GM06990 (cell line): ENCODE data around the gene PSME2.
A peak's percentile ranks its signal among the peaks of the same experiment; 100 is the strongest.

Experiments
- DNase-seq: peaks from one replicate; pipeline ENCODE4 v3.0.0-alpha.2; 2011; ENCODE audit not compliant: insufficient read length; ENCODE audit errors: extremely low read depth
- H3K27me3 ChIP-seq: replicated peaks from 2 replicates; pipeline ENCODE4 v1.6.0; 2011; ENCODE audit warnings: low read length; ENCODE audit not compliant: control insufficient read depth, insufficient read depth
- H3K36me3 ChIP-seq: 2 replicates; pipeline ENCODE4 v1.5.1; 2011; ENCODE audit warnings: low read length; ENCODE audit not compliant: control insufficient read depth, insufficient read depth
- H3K4me3 ChIP-seq: replicated peaks from 2 replicates; pipeline ENCODE4 v1.5.1; 2011; ENCODE audit warnings: low read depth, mild to moderate bottlenecking, control low read depth, low read length
- TF ChIP-seq, protein P1 (sequence below): IDR thresholded peaks from 2 replicates; pipeline ENCODE4 v1.5.1; 2011; ENCODE audit warnings: low read length, control low read depth, mild to moderate bottlenecking, inconsistent platforms; ENCODE audit not compliant: insufficient read depth, poor library complexity, severe bottlenecking

PSME2 gene

DNA sequence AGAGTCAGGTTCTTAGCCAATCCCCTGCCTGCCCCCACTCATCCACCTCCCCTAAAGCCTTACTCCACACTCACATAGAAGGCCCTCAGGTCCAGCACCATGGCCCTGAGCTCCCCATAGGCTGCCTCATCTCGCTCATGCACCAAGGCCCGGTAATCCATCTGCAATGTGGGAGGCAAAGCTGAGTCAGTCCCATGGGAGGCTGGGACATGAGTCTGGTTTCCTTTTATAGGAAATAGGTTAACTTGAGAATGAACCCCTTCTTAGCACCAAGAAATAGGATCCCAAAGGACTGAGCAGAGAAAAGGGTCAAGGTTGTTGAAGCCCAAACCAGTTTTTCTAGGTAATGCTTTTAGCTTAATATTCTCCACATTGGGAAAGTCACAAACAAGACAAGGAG is 2.9 kb downstream of the PSME2 start:
- Histone ChIP-seq H3K4me3 (no peak overlapping the region), H3K36me3 (peaks cover 18% of the 10 kb centered on the region), H3K27me3 (no peaks in the 10 kb centered on the region)
- TF ChIP-seq, protein P1, sequence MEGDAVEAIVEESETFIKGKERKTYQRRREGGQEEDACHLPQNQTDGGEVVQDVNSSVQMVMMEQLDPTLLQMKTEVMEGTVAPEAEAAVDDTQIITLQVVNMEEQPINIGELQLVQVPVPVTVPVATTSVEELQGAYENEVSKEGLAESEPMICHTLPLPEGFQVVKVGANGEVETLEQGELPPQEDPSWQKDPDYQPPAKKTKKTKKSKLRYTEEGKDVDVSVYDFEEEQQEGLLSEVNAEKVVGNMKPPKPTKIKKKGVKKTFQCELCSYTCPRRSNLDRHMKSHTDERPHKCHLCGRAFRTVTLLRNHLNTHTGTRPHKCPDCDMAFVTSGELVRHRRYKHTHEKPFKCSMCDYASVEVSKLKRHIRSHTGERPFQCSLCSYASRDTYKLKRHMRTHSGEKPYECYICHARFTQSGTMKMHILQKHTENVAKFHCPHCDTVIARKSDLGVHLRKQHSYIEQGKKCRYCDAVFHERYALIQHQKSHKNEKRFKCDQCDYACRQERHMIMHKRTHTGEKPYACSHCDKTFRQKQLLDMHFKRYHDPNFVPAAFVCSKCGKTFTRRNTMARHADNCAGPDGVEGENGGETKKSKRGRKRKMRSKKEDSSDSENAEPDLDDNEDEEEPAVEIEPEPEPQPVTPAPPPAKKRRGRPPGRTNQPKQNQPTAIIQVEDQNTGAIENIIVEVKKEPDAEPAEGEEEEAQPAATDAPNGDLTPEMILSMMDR = no peak
- DNase-seq = no peak

DNA sequence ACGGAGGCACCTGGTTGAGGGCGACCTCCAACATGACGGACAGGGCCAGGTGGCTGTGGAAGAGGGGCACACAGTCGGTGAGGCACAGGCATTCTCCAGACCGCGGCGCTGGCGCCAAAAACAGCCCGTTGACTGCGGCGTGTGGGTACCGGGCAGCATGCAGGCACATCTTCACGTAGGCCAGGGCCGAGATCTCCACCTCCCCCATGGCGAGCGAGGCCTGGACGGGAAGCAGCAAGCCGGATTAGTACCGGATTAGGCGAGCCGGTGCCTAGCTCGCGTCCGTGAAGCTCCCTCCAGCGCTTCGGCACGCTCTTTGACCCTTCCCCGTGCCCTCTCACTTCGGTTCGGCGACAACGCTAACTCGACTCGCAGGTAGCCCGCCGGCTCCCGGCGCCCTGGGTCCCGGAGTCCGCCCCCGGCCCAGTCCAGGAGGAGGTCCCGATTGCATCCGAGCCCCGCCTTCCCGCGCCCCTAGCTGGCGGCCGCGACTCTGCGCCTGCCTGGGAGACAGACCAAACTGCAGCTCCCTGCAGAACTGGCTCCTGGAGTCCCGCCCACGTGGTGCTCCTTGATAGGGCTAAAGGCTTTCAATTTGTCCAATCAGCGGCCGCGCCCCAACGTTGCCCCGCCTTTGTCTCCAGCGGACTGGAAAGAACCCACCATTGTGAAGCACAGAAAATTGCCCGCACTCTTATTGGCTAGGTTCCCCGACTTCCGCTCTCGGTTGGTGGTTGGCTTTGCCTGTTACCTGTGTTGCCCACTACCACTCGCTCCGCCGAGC is 5.1 kb downstream of the PSME2 start, which contains the start of gene EMC9:
Gene EMC9, minus strand, starts transcription at position 495 of the 784 bp plus-strand sequence. Its CDS starts 287 bp downstream, at position 208.
- Histone ChIP-seq H3K4me3 (peak within 1 kb of the TSS; percentile 74), H3K36me3 (peaks cover 28% of the 10 kb centered on the region), H3K27me3 (no peaks in the 10 kb centered on the region)
- peak; percentile 99 for DNase-seq
- TF ChIP-seq, protein P1 = peak; percentile 7

DNA sequence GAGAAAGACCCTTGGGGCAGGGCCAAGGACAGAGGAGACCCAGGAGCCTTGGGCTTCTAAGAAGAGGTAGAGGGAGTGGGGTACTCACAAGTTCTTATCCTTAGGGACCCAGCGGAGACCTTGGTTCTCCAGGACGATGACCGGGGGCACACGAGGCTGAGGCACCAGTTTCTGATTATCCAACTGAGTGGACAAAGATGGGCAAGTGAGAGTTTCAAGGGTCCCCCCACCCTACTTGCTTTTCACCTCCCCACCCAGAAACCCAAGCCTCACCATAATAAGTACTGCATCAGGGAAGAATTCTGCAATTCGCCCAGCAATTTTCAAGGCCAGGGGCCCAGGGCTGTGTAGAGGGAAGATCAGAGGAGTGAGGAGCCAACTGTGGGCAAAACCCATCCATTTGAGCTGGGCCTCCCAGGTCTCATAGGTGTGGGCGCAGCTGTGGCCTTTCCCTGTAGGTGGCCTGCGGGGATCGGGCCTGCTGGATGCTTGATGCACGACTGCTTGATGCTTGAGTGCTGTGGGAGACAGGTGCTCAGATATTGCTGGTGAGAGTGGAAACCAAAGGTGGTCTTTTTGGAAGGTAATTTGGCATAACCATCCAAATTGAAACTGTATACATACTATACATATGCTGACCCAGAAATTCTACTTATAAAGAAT is 7.0 kb downstream of the PSME2 start:
- Histone ChIP-seq H3K27me3 (no peaks in the 10 kb centered on the region), H3K36me3 (peaks cover 22% of the 10 kb centered on the region), H3K4me3 (peak overlapping the region; percentile 74)
- no peak for DNase-seq
- TF ChIP-seq, protein P1 = no peak

DNA sequence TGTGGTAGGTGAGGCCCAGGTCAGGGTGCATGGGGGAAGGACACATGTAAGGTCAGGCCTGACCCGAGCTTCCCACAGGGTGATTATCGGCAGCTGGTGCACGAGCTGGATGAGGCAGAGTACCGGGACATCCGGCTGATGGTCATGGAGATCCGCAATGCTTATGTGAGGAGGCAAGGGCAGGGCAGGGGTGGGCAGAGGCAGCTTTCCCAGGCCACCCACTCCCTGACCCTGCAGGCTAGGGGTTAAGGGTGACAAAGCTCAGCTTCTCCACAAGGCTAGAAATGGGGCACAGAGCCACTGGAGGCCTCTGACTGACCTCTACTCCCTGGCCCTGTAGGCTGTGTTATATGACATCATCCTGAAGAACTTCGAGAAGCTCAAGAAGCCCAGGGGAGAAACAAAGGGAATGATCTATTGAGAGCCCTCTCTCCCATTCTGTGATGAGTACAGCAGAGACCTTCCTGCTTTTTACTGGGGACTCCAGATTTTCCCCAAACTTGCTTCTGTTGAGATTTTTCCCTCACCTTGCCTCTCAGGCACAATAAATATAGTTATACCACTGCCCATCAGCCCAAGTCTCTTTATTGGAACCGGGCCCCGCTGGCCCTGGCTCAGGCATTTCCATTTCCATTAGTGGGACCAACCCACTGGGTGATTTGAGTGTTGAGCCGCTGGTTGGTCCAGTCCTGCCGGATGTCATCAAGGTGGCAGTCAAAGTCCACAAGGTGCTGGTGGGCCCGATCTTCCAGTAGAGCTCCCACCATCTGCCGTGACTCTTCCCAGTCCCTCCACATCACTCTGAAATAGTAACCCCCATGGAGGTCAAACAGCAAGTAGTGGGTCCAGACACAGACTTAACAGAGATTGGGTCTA is 7.8 kb downstream of the PSME2 start:
- TF ChIP-seq, protein P1 = no peak
- H3K4me3 ChIP-seq = no peak overlapping the region
- H3K36me3 ChIP-seq = peaks cover 16% of the 10 kb centered on the region
- no peak for DNase-seq
- H3K27me3 ChIP-seq = no peaks in the 10 kb centered on the region

DNA sequence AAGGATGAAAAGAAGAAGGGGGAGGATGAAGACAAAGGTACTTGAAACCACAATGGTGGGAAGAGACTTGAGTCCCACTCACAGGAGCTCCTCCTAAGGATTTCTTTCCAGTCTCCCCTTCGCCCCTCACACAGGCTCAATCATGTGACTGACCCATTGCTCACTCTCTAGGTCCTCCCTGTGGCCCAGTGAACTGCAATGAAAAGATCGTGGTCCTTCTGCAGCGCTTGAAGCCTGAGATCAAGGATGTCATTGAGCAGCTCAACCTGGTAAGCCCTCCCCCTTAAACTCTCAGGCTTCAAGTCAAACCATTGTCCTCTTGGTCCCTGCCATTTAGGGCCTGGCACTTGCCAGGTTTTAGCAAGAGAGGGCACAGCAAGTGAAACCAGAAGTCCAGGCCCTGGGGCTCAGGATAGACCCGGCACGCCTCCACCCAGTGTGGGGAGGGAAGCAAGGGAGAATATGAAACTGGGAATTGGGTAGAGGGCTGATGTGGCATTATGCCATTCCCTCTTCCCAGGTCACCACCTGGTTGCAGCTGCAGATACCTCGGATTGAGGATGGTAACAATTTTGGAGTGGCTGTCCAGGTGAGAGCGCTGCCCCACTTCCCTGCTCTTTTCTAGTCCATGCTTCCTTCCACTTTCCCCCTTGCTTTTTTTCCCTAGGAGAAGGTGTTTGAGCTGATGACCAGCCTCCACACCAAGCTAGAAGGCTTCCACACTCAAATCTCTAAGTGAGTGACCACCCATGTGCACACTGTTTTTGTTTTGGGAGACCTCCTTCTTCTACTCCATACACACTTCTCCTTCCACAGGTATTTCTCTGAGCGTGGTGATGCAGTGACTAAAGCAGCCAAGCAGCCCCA is 8.6 kb downstream of the PSME2 start:
- Histone ChIP-seq H3K4me3 (no peak overlapping the region), H3K27me3 (no peaks in the 10 kb centered on the region), H3K36me3 (peaks cover 14% of the 10 kb centered on the region)
- DNase-seq = no peak
- TF ChIP-seq, protein P1 = no peak
